GM12873 (cell line): ENCODE data around the gene CSH1.

Source experiments
- TF ChIP-seq, protein P1 (sequence below): IDR thresholded peaks from 2 replicates; pipeline ENCODE4 v1.5.1; 2012; ENCODE audit warnings: low read depth, mild to moderate bottlenecking, moderate library complexity, low read length, control low read depth; ENCODE audit not compliant: insufficient read depth; ENCODE audit errors: missing control alignments

The CSH1 gene

DNA sequence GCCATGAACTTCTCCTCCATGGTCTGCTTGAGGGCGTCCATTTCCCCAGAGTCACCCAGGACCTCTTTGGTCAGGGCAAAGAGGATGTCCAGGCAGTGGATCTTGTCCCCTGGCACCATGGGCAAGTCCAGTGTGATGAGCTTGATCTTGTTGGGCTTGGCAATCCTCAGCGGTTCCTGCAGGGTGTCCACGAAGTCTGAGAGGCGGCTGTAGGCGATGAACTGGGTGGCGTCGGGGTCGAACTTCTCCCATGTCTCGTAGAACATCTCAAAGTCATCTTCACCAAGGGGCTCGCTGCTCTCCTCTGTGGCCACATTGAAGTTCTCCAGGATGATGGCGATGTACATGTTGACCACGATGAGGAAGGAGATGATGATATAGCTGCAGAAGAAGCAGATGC lies 44.8 kb upstream of the CSH1 start:
- TF ChIP-seq, protein P1, sequence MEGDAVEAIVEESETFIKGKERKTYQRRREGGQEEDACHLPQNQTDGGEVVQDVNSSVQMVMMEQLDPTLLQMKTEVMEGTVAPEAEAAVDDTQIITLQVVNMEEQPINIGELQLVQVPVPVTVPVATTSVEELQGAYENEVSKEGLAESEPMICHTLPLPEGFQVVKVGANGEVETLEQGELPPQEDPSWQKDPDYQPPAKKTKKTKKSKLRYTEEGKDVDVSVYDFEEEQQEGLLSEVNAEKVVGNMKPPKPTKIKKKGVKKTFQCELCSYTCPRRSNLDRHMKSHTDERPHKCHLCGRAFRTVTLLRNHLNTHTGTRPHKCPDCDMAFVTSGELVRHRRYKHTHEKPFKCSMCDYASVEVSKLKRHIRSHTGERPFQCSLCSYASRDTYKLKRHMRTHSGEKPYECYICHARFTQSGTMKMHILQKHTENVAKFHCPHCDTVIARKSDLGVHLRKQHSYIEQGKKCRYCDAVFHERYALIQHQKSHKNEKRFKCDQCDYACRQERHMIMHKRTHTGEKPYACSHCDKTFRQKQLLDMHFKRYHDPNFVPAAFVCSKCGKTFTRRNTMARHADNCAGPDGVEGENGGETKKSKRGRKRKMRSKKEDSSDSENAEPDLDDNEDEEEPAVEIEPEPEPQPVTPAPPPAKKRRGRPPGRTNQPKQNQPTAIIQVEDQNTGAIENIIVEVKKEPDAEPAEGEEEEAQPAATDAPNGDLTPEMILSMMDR = no peak

- TF ChIP-seq, protein P1 = no peak
Observed at GRCh38 chr17:63940584-63940983, 44.2 kb upstream of the CSH1 start.

DNA sequence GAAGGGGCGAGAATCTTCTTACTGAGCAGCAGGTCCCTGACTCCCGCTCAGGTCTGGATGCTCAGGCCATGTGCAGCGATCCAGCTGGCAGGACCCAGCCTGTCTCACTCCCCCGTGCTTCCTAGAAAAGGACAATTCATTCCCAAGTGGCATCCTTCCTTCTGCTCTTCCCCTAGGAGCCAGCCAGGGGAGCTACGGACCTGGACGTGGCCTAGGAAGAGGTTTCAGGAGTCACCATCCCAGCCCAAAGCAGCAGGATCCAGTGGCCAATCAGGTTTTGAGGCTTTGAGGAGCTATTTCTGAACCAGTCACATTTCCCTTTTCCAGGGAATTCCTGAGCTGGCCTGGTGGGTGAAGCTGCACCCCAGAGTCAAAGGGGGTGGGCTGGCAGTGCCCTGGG lies 43.5 kb upstream of the CSH1 start:
- TF ChIP-seq, protein P1 = no peak

- TF ChIP-seq, protein P1 = no peak
Observed at GRCh38 chr17:63939401-63939800, 43.0 kb upstream of the CSH1 start.

DNA sequence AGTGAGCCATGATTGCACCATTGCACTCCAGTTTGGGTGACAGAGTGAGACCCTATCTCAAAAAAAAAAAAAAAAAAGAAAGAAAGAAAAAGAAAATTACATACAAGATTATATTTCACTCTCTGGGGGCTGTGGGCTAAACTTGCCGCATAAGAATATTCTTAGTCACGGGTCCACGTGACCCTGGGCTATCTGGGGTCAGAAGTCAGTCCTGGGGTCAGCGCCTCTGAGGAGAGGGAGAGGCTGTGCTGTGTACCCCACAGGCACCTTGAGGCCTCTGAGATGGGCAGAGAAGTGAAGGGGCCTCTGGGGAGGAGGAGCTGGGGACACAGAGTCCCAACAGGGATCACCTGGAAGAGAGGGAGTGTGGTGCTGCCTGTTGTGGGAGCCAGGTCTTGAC lies 41.5 kb upstream of the CSH1 start:
- TF ChIP-seq, protein P1 = no peak

- TF ChIP-seq, protein P1 = no peak
Observed at GRCh38 chr17:63937319-63937718, 40.9 kb upstream of the CSH1 start.

DNA sequence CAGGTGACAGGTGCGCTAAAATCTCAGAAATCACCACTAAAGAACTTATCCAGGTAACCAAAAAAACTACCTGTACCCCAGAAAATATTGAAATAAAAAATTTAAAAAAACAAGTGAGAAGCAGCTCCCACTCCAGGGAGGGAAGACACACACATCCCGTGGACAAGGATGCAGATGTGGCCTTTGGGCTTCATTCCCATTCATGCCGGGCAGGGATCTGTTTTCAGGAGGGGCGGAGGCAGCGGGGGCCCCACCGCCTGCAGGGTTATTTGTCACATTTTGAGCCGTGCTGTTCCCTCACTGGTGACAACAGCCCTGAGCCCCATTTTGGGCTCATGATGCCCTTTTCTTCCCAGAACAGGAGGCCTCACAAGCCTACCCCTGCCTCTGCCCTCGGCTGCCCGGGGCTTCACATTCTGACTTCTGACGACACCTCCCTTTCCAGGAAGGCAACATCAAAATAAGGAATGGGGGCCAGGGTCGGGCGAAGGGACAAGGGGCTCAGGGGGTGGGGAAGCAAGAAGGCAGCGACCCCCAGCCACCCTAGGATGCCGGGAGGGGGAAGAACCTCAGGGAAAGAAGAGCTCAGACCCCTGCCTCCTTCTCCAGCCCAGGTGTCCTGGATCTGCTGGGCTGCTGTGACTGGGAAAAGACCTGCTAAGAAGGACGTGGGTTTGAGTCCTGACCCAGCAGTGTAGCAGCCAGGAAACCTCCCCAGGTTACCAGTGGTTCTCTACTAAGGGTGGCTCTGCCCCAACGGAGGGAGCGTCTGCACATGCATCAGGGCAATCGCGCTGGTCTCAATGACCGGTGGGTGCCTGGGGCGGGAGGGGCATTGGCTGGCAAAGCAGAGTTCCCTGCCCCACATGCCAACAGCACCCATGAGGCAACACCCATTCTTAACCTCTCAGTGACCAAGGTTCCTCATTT lies 38.1 kb upstream of the CSH1 start:
- TF ChIP-seq, protein P1 = no peak
